ENCODE data around the gene ZNF683.
A peak's percentile ranks its signal among the peaks of the same experiment; 100 is the strongest.
"Not testable (repeated sequence)": the region's sequence is repeated elsewhere in the genome, so short reads cannot be mapped to it uniquely, and the experiment has no call there.

ZNF683 gene

DNA sequence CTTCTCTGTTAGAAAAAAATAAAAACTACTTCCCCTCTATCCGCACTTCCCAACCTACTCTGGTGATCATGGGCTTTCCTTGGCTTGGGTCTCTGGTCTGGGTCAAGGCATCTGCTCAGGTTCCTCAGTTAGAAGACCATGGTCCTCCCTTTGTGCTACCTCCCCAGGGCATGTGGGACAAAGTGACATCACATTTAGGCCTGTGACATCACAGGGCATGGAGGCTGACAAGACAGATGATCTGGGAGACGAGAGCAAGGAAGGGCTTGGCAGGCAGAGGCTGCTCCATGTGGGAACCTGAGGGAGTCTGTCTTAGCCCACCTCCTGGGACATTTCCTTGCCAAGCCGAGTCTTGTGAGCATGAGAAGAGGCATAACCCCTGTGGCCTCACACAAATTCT is at the start of gene ZNF683:
TSS of gene ZNF683 (minus strand) at position 140 of the 400 bp plus-strand sequence. CDS start 4,179 bp downstream, outside the sequence.
- DNase-seq (ENCODE audit: low read depth in 2 of 2) = not testable (repeated sequence)

GRCh38 chr1:26419494-26419893 is 46.9 kb upstream of the ZNF683 start:
- no peak for DNase-seq (ENCODE audit: low read depth in 2 of 2)

GRCh38 chr1:26418865-26419349 is 46.4 kb upstream of the ZNF683 start:
- DNase-seq (ENCODE audit: low read depth in 2 of 2) = no peak

DNA sequence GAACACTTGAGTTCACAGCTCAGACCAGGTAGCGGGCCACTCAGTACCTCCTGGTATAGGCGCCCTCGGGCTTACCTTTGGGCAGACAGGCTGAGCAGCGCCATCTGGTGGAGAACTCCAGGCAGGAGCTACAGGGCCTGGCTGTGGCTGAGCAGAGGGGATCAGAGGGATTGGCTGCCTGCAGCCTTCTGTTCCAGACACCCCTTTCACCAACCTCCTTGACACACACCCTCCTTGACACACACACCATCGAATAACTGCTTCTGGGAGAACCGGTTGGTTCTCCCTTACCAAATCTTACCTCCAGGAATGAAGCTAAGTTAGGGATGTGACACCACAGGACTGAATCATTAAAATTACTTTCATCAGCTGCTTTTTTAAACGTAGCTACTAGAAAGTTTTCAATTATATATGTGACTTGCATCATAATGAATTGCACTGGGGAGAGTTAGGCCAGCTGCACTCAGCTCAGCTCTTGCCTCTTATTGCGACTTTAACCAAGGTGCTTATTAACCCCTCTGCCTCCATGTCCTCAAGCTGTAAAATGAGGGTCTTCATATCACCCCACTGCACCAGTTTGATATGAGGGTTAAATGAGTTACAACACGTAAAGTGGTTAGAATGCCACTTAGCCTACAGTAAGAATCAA is 44.7 kb upstream of the ZNF683 start:
- peak; percentile 79 to 83 for DNase-seq (ENCODE audit: low read depth in 2 of 2)

DNA sequence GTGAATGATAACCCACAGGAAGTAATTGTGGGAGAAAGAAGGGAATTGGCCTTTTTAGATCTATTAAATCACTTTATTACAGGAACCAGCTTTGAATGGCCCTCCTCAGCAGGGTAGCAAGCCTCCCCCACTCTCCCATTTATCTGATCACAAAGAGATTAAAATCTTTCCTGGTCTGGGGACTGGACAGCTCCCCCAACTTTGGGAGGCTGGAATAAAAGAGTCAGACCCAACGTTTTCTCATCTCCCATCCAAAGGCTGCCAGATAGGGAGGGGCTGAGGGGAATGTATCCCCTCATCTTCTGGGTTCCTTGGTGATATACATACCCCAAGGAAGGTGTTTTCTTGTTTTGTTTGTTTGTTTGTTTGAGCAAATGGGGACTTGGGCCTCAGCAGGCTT is 40.5 kb upstream of the ZNF683 start:
- DNase-seq (ENCODE audit: low read depth in 2 of 2) = no peak

DNA sequence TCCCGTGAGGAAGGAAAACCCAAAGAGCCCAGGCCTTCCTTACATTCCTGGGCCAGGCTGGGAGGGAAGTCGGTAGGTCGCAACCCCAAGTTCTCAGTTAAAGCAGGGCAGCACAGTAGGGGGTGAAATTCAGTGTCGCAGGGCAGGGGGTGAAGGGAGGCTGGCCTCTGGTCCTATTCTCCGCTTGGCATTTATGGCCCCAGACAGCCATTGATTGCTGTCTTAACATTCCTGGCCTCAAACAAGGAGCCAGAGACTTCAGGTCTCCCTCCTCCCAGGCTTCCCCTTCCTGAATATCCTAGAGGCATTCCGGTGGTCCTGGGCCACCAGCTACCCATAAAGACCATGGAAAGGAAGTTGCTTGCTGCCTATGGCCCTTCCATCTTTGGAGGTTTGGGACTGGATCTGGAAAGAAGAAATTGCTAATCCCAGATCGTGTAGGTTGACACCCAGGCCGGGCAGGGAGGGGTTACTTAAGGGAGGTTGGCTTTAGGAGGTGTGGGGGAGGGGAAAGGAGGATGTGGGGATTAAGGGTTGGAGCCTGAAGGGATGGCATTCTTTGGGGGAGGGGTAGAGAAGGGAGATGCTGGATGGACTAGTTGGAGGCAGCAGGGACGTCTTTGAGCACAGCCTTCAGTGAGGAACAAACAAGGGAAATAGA is 39.8 kb upstream of the ZNF683 start:
- no peak for DNase-seq (ENCODE audit: low read depth in 2 of 2)

DNA sequence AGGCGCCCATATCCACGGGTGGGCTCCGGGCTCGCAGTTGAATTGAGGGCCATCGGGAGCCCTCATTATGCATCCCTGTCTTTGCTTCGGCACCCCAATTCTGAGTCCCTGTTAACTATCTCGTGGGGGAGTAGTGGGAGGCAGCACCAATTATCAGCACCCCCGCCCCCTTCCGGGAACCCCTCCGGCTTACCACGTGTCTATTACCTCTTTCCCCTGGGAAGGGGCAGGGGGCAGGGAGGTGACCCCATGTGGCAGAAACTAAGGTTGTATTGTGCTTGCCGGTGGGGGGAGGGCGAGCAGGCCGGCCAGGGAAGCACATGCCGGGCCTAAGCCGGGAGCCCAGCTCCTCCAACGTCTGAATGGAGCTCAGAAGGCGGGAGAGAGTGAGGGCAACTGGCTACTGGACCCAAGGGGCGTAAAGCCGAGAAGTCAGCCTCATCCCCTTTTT is 39.1 kb upstream of the ZNF683 start:
- DNase-seq (ENCODE audit: low read depth in 2 of 2) = no peak

DNA sequence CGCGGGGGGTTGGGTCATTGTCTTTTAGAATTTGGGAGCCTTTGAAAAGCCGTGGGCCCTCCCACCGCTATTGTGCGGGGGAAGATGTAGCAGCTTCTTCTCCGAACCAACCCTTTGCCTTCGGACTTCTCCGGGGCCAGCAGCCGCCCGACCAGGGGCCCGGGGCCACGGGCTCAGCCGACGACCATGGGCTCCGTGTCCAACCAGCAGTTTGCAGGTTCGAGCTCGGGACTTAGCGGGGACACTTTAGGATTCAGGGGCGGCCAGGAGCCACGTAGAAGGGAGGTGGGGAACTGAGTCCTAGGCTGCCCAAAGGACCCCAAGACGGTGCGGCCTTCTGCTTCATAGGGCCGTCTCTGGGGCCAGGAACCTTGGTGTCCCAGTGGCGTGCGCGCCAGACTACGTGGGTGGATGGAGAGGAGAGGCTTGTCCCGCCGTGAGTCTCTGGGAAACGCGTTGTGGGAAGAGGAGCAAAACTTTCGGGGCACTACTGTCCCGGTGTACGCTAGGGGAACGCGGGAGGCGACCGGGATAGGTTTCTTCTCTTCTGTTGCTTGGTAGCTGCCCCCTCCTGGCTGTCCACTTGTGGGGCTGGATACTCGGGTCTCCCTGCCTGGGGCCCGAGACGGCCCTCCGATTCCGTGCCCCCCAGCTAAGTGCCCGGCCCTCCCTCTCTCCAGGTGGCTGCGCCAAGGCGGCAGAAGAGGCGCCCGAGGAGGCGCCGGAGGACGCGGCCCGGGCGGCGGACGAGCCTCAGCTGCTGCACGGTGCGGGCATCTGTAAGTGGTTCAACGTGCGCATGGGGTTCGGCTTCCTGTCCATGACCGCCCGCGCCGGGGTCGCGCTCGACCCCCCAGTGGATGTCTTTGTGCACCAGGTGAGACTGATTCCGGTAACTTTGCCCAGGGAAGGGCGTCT is 38.4 kb upstream of the ZNF683 start, which contains the start of gene LIN28A:
TSS of gene LIN28A (plus strand) at position 112 of the 918 bp plus-strand sequence. CDS start at position 187, 75 bp downstream.
- no peak for DNase-seq (ENCODE audit: low read depth in 2 of 2)

GRCh38 chr1:26409191-26409807 is 36.7 kb upstream of the ZNF683 start:
- no peak for DNase-seq (ENCODE audit: low read depth in 2 of 2)

GRCh38 chr1:26408604-26409003 is 36.1 kb upstream of the ZNF683 start:
- peak; percentile 26 to 55 for DNase-seq (ENCODE audit: low read depth in 2 of 2)

- DNase-seq (ENCODE audit: low read depth in 2 of 2) = no peak
These were observed 32.8 kb upstream of the ZNF683 start for GRCh38 chr1:26405281-26405915.

- no peak for DNase-seq (ENCODE audit: low read depth in 2 of 2)
These were observed 32.1 kb upstream of the ZNF683 start for GRCh38 chr1:26404641-26405040.

DNA sequence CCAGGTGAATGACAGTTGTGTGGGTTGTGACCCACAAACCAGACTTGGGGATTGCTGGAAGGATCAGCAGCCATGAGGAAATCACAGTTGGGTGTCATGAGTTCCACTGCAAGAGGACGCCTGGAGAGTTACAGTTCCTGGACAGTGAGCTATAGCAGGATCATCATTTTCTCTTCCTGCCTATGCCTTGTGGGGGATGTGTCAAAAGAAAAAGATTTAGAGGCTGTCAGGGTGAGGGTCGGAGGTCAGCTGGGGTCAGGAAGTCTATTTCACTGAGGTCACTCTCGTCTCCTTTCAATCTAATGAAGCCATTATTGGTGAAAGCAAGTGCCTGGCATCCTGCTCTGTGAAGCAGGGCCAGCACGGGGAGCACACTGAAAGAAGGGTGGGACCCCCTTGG is 31.1 kb upstream of the ZNF683 start:
- DNase-seq (ENCODE audit: low read depth in 2 of 2) = no peak

- DNase-seq (ENCODE audit: low read depth in 2 of 2) = no peak
These were observed 29.3 kb upstream of the ZNF683 start for GRCh38 chr1:26401891-26402290.

GRCh38 chr1:26399034-26399433 is 26.5 kb upstream of the ZNF683 start:
- DNase-seq (ENCODE audit: low read depth in 2 of 2) = no peak

DNA sequence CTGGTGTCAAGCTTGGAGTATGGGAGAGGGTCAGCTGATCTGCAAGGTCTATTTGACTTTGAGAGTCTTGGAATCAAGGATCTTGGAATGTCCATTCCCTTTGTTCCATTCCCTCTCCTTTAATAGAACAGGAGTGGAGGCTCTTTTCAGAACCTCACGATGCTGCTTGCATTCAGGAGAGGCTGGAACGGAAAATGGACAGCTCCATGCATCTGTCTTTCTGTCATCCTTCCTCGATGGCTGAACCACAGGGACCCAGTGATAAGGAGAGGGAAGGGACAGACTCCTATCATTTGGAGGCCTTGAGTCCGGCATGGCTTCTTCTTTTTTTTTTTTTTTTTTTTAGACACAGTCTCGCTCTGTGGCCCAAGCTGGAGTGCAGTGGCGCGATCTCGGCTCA is 23.2 kb upstream of the ZNF683 start:
- no peak for DNase-seq (ENCODE audit: low read depth in 2 of 2)

- DNase-seq (ENCODE audit: low read depth in 2 of 2) = no peak
These were observed 18.9 kb upstream of the ZNF683 start for GRCh38 chr1:26391450-26391849.

DNA sequence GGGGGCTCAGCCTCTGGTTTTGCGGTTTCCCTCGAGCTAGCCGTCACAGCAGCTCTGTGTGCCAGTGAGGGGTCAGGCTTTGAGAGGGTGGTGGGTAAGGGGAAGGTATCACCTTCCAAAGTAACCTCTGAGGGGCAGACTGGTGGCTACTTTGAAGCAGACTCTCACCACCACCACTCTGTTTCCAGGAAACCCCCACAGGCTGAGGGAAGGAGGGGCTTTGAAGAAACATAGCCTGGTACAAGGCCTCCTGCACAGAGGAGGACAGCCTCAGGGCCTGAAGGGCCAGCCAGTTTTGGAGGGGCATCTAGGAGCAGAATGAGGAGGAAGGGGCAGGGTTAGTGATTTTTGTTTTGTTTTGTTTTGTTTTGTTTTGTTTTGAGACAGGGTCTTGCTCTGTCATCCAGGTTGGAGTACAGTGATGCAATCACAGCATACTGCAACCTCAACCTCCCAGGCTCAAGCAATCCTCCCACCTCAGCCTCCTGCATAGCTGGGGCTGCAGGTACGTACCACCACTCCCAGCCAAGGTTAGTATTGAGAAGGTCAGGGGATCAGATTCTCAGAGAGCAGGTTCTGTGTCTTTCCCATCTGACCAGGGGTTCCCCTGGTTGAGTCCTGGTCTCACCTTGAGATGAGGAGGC is 17.2 kb upstream of the ZNF683 start:
- no peak for DNase-seq (ENCODE audit: low read depth in 2 of 2)

DNA sequence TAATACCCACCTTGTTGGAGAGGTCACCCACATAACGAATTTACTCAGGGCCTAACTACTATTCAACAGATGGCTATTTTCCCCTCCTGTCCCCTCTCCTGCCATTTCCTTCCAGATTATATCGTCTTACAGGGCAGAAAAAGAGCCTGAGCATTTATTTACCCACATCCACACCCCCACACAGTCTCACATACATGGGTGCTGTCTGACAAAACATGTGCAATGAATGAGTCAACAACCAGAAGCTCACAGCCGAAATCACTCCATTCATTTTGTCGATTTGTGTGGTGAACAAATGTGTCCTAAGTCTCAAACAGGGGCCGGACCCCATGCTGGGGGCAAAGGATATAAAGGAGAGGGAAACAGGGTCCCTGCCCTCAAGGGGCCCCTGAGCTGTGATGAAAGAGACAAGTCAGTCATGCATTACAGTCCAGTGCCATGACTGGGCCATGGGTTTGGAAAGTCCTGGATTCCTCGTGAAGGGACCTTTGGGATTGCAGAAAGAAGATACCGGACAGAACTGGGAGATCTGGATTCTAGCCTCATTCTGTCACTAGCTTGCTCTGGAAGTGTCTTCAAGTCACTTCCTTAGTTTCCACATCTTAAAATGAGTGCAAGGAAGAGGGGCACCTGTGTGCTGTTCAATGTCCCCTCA is 16.4 kb upstream of the ZNF683 start:
- DNase-seq (ENCODE audit: low read depth in 2 of 2) = no peak

GRCh38 chr1:26387447-26387846 is 14.9 kb upstream of the ZNF683 start:
- DNase-seq (ENCODE audit: low read depth in 2 of 2) = no peak
